ENCODE measurements around the gene NUP205.
"Not testable (repeated sequence)": the region's sequence is repeated elsewhere in the genome, so short reads cannot be mapped to it uniquely, and the experiment has no call there.

The NUP205 gene

GRCh38 chr7:135617781-135618180, 60.1 kb downstream of the NUP205 start:
- Histone ChIP-seq H3K27ac (no peak overlapping the region), H3K4me3 (no peak overlapping the region)
- no peak for TF ChIP-seq CTCF (IDR thresholded peaks at IDR 0.05)
- DNase-seq (ENCODE audit: low spot score): no peak

GRCh38 chr7:135618510-135618909, 60.8 kb downstream of the NUP205 start:
- DNase-seq (ENCODE audit: low spot score): no peak
- H3K4me3 ChIP-seq: no peak overlapping the region
- TF ChIP-seq CTCF (IDR thresholded peaks at IDR 0.05): no peak

GRCh38 chr7:135620447-135620846, 62.7 kb downstream of the NUP205 start:
- no peak for DNase-seq (ENCODE audit: low spot score)
- TF ChIP-seq CTCF (IDR thresholded peaks at IDR 0.05): no peak
- Histone ChIP-seq H3K27ac (no peak overlapping the region), H3K4me3 (no peak overlapping the region)

More at GRCh38 chr7:135618510-135618909, 60.8 kb downstream of the NUP205 start:
- no peak overlapping the region for H3K27ac ChIP-seq

GRCh38 chr7:135620980-135621850, 63.5 kb downstream of the NUP205 start:
- peak; percentile 67 for TF ChIP-seq CTCF (IDR thresholded peaks at IDR 0.05)
- H3K4me3 ChIP-seq: no peak overlapping the region
- H3K27ac ChIP-seq: peak overlapping the region in 1 of 2 donors; percentile 53
- DNase-seq (ENCODE audit: low spot score): no peak

- H3K4me3 ChIP-seq: no peak overlapping the region
- DNase-seq (ENCODE audit: low spot score): no peak
- no peak overlapping the region for H3K27ac ChIP-seq
- TF ChIP-seq CTCF (IDR thresholded peaks at IDR 0.05): no peak
Measured at GRCh38 chr7:135634191-135634878, 76.6 kb downstream of the NUP205 start.

- not testable (repeated sequence) for DNase-seq (ENCODE audit: low spot score); H3K4me3 ChIP-seq; H3K27ac ChIP-seq
Measured at GRCh38 chr7:135639690-135640089, 82.0 kb downstream of the NUP205 start.

GRCh38 chr7:135644154-135644553, 86.4 kb downstream of the NUP205 start:
- Histone ChIP-seq H3K4me3 (no peak overlapping the region), H3K27ac (no peak overlapping the region)
- TF ChIP-seq CTCF (IDR thresholded peaks at IDR 0.05): no peak
- no peak for DNase-seq (ENCODE audit: low spot score)

All from coronary artery (tissue), 2 donors.